C4-2B (cell line): ENCODE measurements around the gene KASH5.

Experiments
- ZFX ChIP-seq: fragments of 450-650 bp; IDR thresholded peaks from 2 replicates; pipeline ENCODE4 v1.6.1; 2017
- TF ChIP-seq, protein P1 (sequence below): fragments of 450-650 bp; conservative IDR thresholded peaks from 2 replicates; pipeline ENCODE4 v1.5.1; 2017; ENCODE audit warnings: mild to moderate bottlenecking

- TF ChIP-seq, protein P1, sequence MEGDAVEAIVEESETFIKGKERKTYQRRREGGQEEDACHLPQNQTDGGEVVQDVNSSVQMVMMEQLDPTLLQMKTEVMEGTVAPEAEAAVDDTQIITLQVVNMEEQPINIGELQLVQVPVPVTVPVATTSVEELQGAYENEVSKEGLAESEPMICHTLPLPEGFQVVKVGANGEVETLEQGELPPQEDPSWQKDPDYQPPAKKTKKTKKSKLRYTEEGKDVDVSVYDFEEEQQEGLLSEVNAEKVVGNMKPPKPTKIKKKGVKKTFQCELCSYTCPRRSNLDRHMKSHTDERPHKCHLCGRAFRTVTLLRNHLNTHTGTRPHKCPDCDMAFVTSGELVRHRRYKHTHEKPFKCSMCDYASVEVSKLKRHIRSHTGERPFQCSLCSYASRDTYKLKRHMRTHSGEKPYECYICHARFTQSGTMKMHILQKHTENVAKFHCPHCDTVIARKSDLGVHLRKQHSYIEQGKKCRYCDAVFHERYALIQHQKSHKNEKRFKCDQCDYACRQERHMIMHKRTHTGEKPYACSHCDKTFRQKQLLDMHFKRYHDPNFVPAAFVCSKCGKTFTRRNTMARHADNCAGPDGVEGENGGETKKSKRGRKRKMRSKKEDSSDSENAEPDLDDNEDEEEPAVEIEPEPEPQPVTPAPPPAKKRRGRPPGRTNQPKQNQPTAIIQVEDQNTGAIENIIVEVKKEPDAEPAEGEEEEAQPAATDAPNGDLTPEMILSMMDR, result no peak
- TF ChIP-seq ZFX, result no peak
Measured at GRCh38 chr19:49441960-49442350, 53.9 kb downstream of the KASH5 start.
